ENCODE data around the gene MTF2. TPM values are rescaled to one million over a fixed set of nuclear protein-coding genes. Genes with fewer than 3 reads are reported as not detected.

The MTF2 gene
- total RNA-seq, 2 donors from 2014 or later = 26.5 to 33.4 TPM

DNA sequence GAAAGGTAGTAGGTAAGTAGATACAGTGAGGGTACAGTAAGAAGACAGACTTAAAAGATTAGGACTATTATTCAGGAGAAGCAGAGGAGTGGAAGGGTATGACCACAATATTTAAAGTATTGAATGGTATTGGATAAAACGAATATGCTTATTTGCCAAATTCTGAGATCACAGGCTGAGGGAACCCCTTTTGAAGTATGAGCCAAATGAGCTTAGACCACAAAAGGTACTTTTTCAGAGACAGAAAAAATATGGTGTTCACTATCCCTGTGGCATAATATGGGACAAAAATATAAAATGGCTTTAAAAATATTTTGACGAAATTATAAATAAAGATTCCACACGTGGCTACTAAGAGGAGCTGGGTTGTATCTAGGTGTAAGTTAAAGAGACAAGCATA, 880 bp upstream of the MTF2 start:
- Histone ChIP-seq H3K27ac (peak overlapping the region; percentile 63), H3K4me1 (peaks cover 5% of the 10 kb centered on the region), H3K9ac (ENCODE audit: low read depth in 2 of 2, low read length in 2 of 2) (peak overlapping the region; percentile 78 to 99), H3K4me3 (peak overlapping the region; percentile 81), H3K9me3 (no peaks in the 10 kb centered on the region), H3K36me3 (no peaks in the 10 kb centered on the region), H3K27me3 (no peaks in the 10 kb centered on the region)
- intact Hi-C loops (cut with DNase I) = loop anchor here (5.0 kb wide), 1 partner anchor 104 kb away; the partner anchor contains the start of genes CCDC18 and TMED5
- TF ChIP-seq, protein P1, sequence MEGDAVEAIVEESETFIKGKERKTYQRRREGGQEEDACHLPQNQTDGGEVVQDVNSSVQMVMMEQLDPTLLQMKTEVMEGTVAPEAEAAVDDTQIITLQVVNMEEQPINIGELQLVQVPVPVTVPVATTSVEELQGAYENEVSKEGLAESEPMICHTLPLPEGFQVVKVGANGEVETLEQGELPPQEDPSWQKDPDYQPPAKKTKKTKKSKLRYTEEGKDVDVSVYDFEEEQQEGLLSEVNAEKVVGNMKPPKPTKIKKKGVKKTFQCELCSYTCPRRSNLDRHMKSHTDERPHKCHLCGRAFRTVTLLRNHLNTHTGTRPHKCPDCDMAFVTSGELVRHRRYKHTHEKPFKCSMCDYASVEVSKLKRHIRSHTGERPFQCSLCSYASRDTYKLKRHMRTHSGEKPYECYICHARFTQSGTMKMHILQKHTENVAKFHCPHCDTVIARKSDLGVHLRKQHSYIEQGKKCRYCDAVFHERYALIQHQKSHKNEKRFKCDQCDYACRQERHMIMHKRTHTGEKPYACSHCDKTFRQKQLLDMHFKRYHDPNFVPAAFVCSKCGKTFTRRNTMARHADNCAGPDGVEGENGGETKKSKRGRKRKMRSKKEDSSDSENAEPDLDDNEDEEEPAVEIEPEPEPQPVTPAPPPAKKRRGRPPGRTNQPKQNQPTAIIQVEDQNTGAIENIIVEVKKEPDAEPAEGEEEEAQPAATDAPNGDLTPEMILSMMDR (IDR thresholded peaks at IDR 0.05) = no peak
- no peak for DNase-seq

DNA sequence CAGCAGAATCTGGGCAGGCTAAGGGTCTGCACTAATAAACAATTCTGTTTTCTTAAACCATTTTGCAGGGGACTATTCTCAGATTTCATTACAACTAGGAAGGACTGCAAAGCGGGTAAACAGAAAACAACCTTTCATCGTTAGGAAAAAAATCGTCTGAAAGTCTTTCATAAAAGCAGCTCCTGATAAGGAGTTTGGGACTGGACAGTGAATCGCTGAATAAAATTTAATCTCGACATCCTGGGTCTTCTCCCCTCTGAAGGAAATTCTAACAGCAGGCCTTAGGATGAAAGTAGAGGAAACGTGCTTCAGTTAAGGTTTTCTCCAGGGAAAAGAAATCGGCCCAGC, 471 bp upstream of the MTF2 start:
- H3K36me3 ChIP-seq = no peaks in the 10 kb centered on the region
- peak overlapping the region; percentile 63 for H3K27ac ChIP-seq
- H3K9me3 ChIP-seq = no peaks in the 10 kb centered on the region
- H3K9ac ChIP-seq (ENCODE audit: low read depth in 2 of 2, low read length in 2 of 2) = peak overlapping the region; percentile 78 to 99
- H3K27me3 ChIP-seq = no peaks in the 10 kb centered on the region
- intact Hi-C loops (cut with DNase I) = loop anchor here (5.0 kb wide), 1 partner anchor 104 kb away; the partner anchor contains the start of genes CCDC18 and TMED5
- peaks cover 5% of the 10 kb centered on the region for H3K4me1 ChIP-seq
- no peak for DNase-seq
- peak overlapping the region; percentile 81 for H3K4me3 ChIP-seq
- TF ChIP-seq, protein P1 (IDR thresholded peaks at IDR 0.05) = no peak

DNA sequence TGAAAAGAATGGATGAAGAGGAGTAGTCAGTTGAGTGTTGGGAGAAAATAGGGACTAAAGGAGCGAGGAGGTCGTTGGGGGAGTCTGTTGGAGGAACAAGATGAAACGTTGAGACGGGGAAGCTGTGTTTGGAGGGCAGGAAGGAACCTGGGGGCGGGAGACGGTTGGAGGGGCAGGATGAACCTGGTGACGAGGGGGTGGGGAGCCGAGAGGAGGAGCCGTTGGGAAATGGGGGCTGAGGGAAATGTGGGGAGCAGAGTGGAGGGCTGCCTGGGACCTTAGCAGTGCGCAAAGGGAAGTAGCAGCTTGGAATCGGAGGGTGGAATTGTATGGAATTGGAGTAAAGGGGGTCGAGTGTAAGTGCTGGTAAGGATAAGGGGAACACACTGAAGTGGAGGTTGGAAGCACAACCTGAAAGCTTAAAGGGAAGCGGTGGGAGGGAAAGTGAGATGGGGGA, 630 bp downstream of the MTF2 start:
- H3K9me3 ChIP-seq = no peaks in the 10 kb centered on the region
- H3K9ac ChIP-seq (ENCODE audit: low read depth in 2 of 2, low read length in 2 of 2) = peak overlapping the region; percentile 97 to 99
- peak; percentile 51 for DNase-seq
- H3K4me3 ChIP-seq = peak overlapping the region; percentile 81
- H3K36me3 ChIP-seq = no peaks in the 10 kb centered on the region
- H3K4me1 ChIP-seq = peaks cover 5% of the 10 kb centered on the region
- intact Hi-C loops (cut with DNase I) = loop anchor here (5.0 kb wide), 1 partner anchor 103 kb away; the partner anchor contains the start of genes CCDC18 and TMED5
- H3K27ac ChIP-seq = peak overlapping the region; percentile 63
- TF ChIP-seq, protein P1 (IDR thresholded peaks at IDR 0.05) = no peak
- H3K27me3 ChIP-seq = no peaks in the 10 kb centered on the region

DNA sequence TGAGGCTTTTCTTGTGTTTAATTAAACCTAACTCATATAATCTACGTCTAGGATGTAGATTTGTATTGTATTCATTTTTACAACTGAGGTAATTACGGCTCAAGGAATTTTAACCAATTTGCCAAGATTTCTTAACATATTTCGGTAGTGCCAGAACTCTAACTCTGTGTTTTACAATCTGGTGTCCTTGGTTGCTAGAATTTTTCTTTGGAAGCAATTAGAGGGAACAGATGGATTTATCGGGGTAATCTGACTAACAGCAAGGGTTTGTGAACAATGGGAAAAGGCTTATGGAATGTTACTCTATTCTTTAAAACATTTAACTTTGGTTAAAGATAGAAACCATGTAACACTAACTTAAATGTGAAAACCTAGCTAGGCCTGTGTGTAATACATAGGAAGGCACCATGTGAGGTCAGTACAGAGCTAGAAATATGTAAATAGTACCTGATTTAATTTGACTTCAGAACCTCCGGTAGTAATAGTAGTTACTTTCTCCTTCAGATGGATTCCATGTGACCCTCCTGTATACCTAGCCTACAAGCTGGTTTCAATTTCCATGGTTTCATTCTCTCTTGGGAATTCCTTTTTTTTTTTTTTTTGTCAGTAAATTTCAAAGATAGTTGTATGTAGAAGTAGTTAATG, 1.2 kb downstream of the MTF2 start:
- DNase-seq = no peak
- Histone ChIP-seq H3K9me3 (no peaks in the 10 kb centered on the region), H3K4me3 (peak overlapping the region; percentile 81), H3K4me1 (peaks cover 5% of the 10 kb centered on the region), H3K27ac (peak overlapping the region; percentile 63), H3K27me3 (no peaks in the 10 kb centered on the region), H3K9ac (ENCODE audit: low read depth in 2 of 2, low read length in 2 of 2) (peak overlapping the region; percentile 97 to 99), H3K36me3 (no peaks in the 10 kb centered on the region)
- TF ChIP-seq, protein P1 (IDR thresholded peaks at IDR 0.05) = peak; percentile 73
- intact Hi-C loops (cut with DNase I) = no loop called here

DNA sequence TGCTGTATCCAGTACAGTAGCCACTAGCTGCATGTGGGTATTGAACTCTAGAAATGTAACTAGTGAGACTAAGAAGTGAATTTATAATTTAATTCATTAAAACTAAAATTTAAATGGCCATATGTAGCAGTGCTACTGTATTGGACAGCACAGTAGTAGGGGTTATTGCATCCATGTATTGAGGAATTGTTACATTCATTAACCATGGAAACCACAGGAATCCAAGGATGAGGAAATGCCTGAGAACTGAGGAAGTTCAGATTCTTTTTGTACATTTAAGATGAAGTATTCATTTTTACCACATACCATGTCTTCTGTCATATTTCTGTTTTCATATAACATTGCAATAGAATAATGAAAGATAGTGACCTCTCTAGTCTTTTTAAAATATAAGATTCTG, 2.6 kb downstream of the MTF2 start:
- no peak for DNase-seq
- H3K27ac ChIP-seq = no peak overlapping the region
- no peaks in the 10 kb centered on the region for H3K27me3 ChIP-seq
- H3K9me3 ChIP-seq = no peaks in the 10 kb centered on the region
- no peak overlapping the region for H3K4me3 ChIP-seq
- H3K9ac ChIP-seq (ENCODE audit: low read depth in 2 of 2, low read length in 2 of 2) = no peak overlapping the region
- peaks cover 5% of the 10 kb centered on the region for H3K4me1 ChIP-seq
- H3K36me3 ChIP-seq = no peaks in the 10 kb centered on the region
- intact Hi-C loops (cut with DNase I) = no loop called here
- TF ChIP-seq, protein P1 (IDR thresholded peaks at IDR 0.05) = no peak
